WERI-Rb-1 (cell line): ENCODE results near the gene NCF4.

ENCODE experiments used
- DNase-seq: peaks from one replicate; pipeline ENCODE4 v3.0.0-alpha.2; 2020
- H3K27ac ChIP-seq: fragments of 250-450 bp; sonication (Bioruptor Pico); 2 replicates; pipeline ENCODE4 v1.5.1; 2020; ENCODE audit warnings: mild to moderate bottlenecking, moderate library complexity
- H3K27me3 ChIP-seq: fragments of 250-450 bp; sonication (Bioruptor Pico); 2 replicates; pipeline ENCODE4 v1.5.1; 2021; ENCODE audit warnings: mild to moderate bottlenecking, low read depth, moderate library complexity; ENCODE audit not compliant: insufficient read depth, severe bottlenecking
- H3K36me3 ChIP-seq: fragments of 250-450 bp; sonication (Bioruptor Pico); 2 replicates; pipeline ENCODE4 v1.5.1; 2020; ENCODE audit warnings: mild to moderate bottlenecking, moderate library complexity
- H3K4me3 ChIP-seq: 2 replicates; pipeline ENCODE4 v1.5.1; 2011; ENCODE audit warnings: low read depth, mild to moderate bottlenecking, control low read depth, low read length
- H3K9me3 ChIP-seq: fragments of 250-450 bp; sonication (Bioruptor Pico); 2 replicates; pipeline ENCODE4 v1.5.1; 2021; ENCODE audit warnings: mild to moderate bottlenecking, moderate library complexity; ENCODE audit not compliant: severe bottlenecking
- TF ChIP-seq, protein P1 (sequence below): IDR thresholded peaks from 2 replicates; pipeline ENCODE4 v1.5.1; 2011; ENCODE audit warnings: low read depth, mild to moderate bottlenecking, control low read depth, inconsistent platforms, low read length

Gene NCF4

DNA sequence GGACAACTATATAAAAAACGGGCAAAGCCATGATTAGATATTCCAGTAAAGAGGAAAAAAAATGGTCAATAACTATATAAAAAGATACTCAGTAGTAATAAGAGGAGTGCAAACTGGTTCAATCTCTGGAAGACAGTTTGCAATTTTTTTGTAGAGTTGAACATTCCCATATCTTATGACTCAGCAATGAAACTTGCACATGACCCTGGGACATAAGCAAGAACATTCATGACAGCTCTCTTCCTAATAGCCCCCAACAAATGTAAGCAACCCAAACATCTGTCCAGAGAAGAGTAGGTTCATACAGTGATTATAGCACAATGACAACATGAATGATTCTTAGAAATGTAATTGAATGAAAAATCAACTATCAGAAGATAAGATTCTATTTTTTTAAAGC is 30.8 kb downstream of the NCF4 start:
- no peaks in the 10 kb centered on the region for H3K9me3 ChIP-seq

DNA sequence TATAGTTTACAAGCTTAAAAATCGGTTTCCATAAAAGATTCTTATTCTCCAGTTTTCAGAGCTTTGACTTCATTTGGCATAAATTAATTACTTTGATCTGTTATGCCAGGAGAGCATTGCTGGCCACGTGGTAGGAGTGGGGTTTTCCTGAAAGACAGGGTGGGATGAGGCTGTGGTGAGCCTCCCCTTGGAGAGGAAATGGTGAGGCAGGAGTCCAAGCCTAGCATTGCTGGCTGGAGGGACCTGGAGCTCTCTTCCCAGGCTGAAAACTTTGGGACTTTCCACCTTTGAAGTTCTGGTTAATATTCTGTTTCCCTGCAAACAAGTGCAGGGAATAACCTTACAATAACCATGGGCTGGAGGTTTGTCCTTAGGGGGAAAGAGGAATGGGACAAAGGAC is 31.5 kb downstream of the NCF4 start:
- no peak for DNase-seq
- Histone ChIP-seq H3K36me3 (no peaks in the 10 kb centered on the region), H3K4me3 (no peak overlapping the region), H3K27ac (no peak overlapping the region), H3K9me3 (no peaks in the 10 kb centered on the region), H3K27me3 (peaks cover 61% of the 10 kb centered on the region)
- TF ChIP-seq, protein P1, sequence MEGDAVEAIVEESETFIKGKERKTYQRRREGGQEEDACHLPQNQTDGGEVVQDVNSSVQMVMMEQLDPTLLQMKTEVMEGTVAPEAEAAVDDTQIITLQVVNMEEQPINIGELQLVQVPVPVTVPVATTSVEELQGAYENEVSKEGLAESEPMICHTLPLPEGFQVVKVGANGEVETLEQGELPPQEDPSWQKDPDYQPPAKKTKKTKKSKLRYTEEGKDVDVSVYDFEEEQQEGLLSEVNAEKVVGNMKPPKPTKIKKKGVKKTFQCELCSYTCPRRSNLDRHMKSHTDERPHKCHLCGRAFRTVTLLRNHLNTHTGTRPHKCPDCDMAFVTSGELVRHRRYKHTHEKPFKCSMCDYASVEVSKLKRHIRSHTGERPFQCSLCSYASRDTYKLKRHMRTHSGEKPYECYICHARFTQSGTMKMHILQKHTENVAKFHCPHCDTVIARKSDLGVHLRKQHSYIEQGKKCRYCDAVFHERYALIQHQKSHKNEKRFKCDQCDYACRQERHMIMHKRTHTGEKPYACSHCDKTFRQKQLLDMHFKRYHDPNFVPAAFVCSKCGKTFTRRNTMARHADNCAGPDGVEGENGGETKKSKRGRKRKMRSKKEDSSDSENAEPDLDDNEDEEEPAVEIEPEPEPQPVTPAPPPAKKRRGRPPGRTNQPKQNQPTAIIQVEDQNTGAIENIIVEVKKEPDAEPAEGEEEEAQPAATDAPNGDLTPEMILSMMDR = no peak

More for the DNA sequence above, 30.8 kb downstream of the NCF4 start:
- TF ChIP-seq, protein P1 = no peak
- DNase-seq = no peak
- H3K27ac ChIP-seq = no peak overlapping the region
- peaks cover 63% of the 10 kb centered on the region for H3K27me3 ChIP-seq
- H3K4me3 ChIP-seq = no peak overlapping the region
- no peaks in the 10 kb centered on the region for H3K36me3 ChIP-seq

DNA sequence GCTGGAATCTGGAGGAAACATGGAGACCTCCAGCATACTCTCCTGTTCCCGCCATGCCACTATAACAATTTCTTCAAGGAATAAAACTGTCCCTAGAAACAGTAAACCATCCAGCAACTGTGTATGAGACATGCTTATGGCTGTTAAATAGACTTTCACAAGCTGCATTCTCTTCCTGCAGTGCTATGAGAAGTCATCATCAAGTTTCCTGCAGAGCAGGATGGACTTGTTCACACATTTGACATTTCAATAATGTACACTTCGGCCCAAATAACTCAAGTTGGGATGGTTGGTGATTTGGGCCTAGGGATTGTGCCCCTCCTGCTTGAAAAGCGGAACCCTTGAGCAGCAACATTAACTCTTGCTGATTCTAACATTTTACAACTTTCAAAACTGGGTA is 32.5 kb downstream of the NCF4 start:
- TF ChIP-seq, protein P1 = no peak
- no peak overlapping the region for H3K4me3 ChIP-seq
- H3K27me3 ChIP-seq = peaks cover 62% of the 10 kb centered on the region
- H3K9me3 ChIP-seq = no peaks in the 10 kb centered on the region
- no peaks in the 10 kb centered on the region for H3K36me3 ChIP-seq
- no peak overlapping the region for H3K27ac ChIP-seq
- no peak for DNase-seq

DNA sequence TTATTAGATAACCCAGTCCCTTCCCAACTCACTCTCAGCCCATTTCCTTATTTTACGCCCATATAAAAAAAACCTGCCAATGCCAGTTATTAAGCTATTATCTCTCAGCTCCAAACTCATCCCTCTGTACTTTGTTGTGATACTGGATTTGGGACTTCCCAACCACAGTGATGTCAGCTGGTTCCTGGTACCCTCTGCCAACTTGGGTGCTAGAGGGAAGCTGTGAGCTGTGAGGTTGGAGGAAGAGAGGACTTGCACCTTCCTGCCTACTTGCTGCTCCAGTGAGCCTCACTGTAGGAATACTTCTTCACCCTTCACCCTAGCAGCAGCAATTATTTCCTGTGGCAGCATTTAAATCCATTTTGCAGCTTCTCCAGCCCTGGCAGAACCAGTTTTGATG is 33.5 kb downstream of the NCF4 start:
- no peaks in the 10 kb centered on the region for H3K9me3 ChIP-seq

DNA sequence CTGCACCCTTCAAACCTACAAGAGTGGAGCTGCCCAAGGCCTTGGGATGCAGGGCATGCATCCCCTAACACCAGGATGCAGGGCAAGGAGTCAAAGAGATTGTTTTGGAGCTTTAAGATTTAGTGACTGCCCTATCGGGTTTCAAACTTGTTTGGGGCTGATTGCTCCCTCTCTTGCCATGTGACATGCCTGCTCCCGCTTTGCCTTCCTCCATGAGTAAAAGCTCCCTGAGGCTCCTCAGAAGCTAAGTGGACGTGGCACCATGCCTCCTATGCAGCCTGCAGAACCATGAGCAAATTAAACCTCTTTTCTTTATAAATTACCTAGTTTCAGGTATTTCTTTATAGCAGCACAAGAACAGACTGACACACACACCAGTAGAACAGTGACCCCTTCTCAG is 36.8 kb downstream of the NCF4 start:
- peaks cover 8% of the 10 kb centered on the region for H3K9me3 ChIP-seq
- no peaks in the 10 kb centered on the region for H3K36me3 ChIP-seq
- TF ChIP-seq, protein P1 = no peak
- H3K4me3 ChIP-seq = no peak overlapping the region
- DNase-seq = no peak
- peaks cover 70% of the 10 kb centered on the region for H3K27me3 ChIP-seq
- no peak overlapping the region for H3K27ac ChIP-seq

More for the DNA sequence above, 33.5 kb downstream of the NCF4 start:
- no peak overlapping the region for H3K27ac ChIP-seq
- TF ChIP-seq, protein P1 = no peak
- H3K36me3 ChIP-seq = no peaks in the 10 kb centered on the region
- H3K27me3 ChIP-seq = peaks cover 64% of the 10 kb centered on the region
- H3K4me3 ChIP-seq = no peak overlapping the region
- no peak for DNase-seq

DNA sequence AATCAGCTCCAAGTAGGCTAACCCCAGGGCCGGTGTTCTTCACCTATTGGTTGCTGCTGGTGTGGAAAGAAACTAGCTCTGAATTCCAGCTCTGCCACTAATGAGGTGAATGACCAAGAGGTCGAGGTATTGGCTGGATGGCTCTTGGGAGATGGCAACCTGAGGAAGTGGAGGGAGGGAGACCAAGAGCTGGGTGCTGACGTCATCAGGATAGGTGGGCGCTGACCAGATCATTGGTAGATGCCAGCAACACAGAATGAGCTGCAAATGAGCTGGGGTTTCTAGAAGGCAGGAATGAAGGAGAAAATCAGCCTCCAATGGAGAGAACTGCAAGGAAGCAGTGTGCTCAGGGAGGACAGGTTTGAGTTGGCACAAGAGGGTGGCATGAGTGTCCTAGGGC is 37.9 kb downstream of the NCF4 start:
- TF ChIP-seq, protein P1 = no peak
- Histone ChIP-seq H3K4me3 (no peak overlapping the region), H3K9me3 (peaks cover 8% of the 10 kb centered on the region), H3K27ac (no peak overlapping the region), H3K27me3 (peaks cover 70% of the 10 kb centered on the region), H3K36me3 (no peaks in the 10 kb centered on the region)
- DNase-seq = no peak
